Measurements from ENCODE around the gene FANCB. TPM values are rescaled to one million over a fixed set of nuclear protein-coding genes. Genes with fewer than 3 reads are reported as not detected.

FANCB gene
- total and polyA plus RNA-seq, 2 of the 13 experiments (the other 11 are each of a cell fraction or from before 2014, with no cell fraction given) = 1.0 to 5.8 TPM

- TF ChIP-seq ZSCAN5A (CRISPR knock-in tag; IDR thresholded peaks at IDR 0.05; ENCODE audit: borderline replicate concordance) = no peak
- no peak for TF ChIP-seq KIAA2018 (CRISPR knock-in tag; IDR thresholded peaks at IDR 0.05; ENCODE audit: borderline replicate concordance)
- no peak for TF ChIP-seq MEF2D (CRISPR knock-in tag; IDR thresholded peaks at IDR 0.05)
- TF ChIP-seq SNAPC2 (CRISPR knock-in tag; IDR thresholded peaks at IDR 0.05) = no peak
- no peak for TF ChIP-seq ISX (CRISPR knock-in tag; conservative IDR thresholded peaks at IDR 0.05)
- no peak for TF ChIP-seq ETV6 (CRISPR knock-in tag; conservative IDR thresholded peaks at IDR 0.05)
- TF ChIP-seq NFRKB (IDR thresholded peaks at IDR 0.05) = no peak
- TF ChIP-seq, protein P1, sequence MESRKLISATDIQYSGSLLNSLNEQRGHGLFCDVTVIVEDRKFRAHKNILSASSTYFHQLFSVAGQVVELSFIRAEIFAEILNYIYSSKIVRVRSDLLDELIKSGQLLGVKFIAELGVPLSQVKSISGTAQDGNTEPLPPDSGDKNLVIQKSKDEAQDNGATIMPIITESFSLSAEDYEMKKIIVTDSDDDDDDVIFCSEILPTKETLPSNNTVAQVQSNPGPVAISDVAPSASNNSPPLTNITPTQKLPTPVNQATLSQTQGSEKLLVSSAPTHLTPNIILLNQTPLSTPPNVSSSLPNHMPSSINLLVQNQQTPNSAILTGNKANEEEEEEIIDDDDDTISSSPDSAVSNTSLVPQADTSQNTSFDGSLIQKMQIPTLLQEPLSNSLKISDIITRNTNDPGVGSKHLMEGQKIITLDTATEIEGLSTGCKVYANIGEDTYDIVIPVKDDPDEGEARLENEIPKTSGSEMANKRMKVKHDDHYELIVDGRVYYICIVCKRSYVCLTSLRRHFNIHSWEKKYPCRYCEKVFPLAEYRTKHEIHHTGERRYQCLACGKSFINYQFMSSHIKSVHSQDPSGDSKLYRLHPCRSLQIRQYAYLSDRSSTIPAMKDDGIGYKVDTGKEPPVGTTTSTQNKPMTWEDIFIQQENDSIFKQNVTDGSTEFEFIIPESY (CRISPR knock-in tag; IDR thresholded peaks at IDR 0.05) = no peak
- no peak for TF ChIP-seq DR1 (CRISPR knock-in tag; IDR thresholded peaks at IDR 0.05)
- no peak for TF ChIP-seq U2AF2 (IDR thresholded peaks at IDR 0.05; ENCODE audit: low read depth, low read length)
- TF ChIP-seq ZNF614 (CRISPR knock-in tag; IDR thresholded peaks at IDR 0.05; ENCODE audit: borderline replicate concordance) = no peak
- no peak for TF ChIP-seq ZNF556 (CRISPR knock-in tag; IDR thresholded peaks at IDR 0.05; ENCODE audit: borderline replicate concordance)
- TF ChIP-seq ZNF816 (CRISPR knock-in tag; IDR thresholded peaks at IDR 0.05; ENCODE audit: borderline replicate concordance) = no peak
- no peak for TF ChIP-seq ZNF275 (CRISPR knock-in tag; IDR thresholded peaks at IDR 0.05; ENCODE audit: borderline replicate concordance)
- TF ChIP-seq ARNT (IDR thresholded peaks at IDR 0.05) = no peak
- no peak for TF ChIP-seq CHD4 (IDR thresholded peaks at IDR 0.05; ENCODE audit: borderline replicate concordance, low read length)
These were observed at the start of gene FANCB, which contains the start of gene MOSPD2 (continued) for GRCh38 chrX:14872851-14873675.
